ENCODE measurements around the gene EXD3.

Gene EXD3

GRCh38 chr9:137446851-137447471 is 24.0 kb upstream of the EXD3 start:
- no peak for ATAC-seq

GRCh38 chr9:137445930-137446431 is 23.0 kb upstream of the EXD3 start:
- no peak for ATAC-seq

GRCh38 chr9:137445275-137445807 is 22.4 kb upstream of the EXD3 start:
- ATAC-seq = peak; percentile 87 to 90

- ATAC-seq = no peak
Observed at GRCh38 chr9:137444106-137444790, 21.3 kb upstream of the EXD3 start.

- no peak for ATAC-seq
Observed at GRCh38 chr9:137441935-137442321, 19.0 kb upstream of the EXD3 start.

GRCh38 chr9:137441289-137441934 is 18.4 kb upstream of the EXD3 start, which contains the start of gene ENTPD8:
ENTPD8 (minus strand) TSS chr9:137441357; CDS start chr9:137438285, 3,072 bp downstream.
- ATAC-seq = no peak

GRCh38 chr9:137439158-137439714 is 16.3 kb upstream of the EXD3 start:
- ATAC-seq = no peak

- no peak for ATAC-seq
Observed at GRCh38 chr9:137438591-137439157, 15.7 kb upstream of the EXD3 start.

- no peak for ATAC-seq
Observed at GRCh38 chr9:137437691-137438590, 15.0 kb upstream of the EXD3 start.

GRCh38 chr9:137436761-137437600 is 14.0 kb upstream of the EXD3 start:
- ATAC-seq = no peak

- ATAC-seq = no peak
Observed at GRCh38 chr9:137435980-137436760, 13.2 kb upstream of the EXD3 start.

GRCh38 chr9:137435381-137435891 is 12.5 kb upstream of the EXD3 start:
- no peak for ATAC-seq

- ATAC-seq = no peak
Observed at GRCh38 chr9:137434498-137435380, 11.8 kb upstream of the EXD3 start.

GRCh38 chr9:137433916-137434431 is 11.0 kb upstream of the EXD3 start:
- no peak for ATAC-seq

GRCh38 chr9:137433349-137433915 is 10.5 kb upstream of the EXD3 start:
- no peak for ATAC-seq

GRCh38 chr9:137432687-137433348 is 9.9 kb upstream of the EXD3 start:
- ATAC-seq = no peak

GRCh38 chr9:137431416-137431931 is 8.5 kb upstream of the EXD3 start:
- no peak for ATAC-seq
